Fibroblast of mammary gland (primary cell): ENCODE data around the gene HPCAL1.

Experiments used
- DNase-seq: peaks from one replicate; pipeline ENCODE4 v3.0.0-alpha.2; 2010; ENCODE audit warnings: low read depth
- H3K4me3 ChIP-seq: 2 replicates; pipeline ENCODE4 v1.5.1; 2011; ENCODE audit warnings: low read depth, mild to moderate bottlenecking, low read length, moderate library complexity; ENCODE audit not compliant: control insufficient read depth
- TF ChIP-seq, protein P1 (sequence below): conservative IDR thresholded peaks from 2 replicates; pipeline ENCODE4 v1.5.1; 2011; ENCODE audit warnings: low read depth, low read length, inconsistent platforms; ENCODE audit not compliant: control insufficient read depth, insufficient read depth

The HPCAL1 gene

DNA sequence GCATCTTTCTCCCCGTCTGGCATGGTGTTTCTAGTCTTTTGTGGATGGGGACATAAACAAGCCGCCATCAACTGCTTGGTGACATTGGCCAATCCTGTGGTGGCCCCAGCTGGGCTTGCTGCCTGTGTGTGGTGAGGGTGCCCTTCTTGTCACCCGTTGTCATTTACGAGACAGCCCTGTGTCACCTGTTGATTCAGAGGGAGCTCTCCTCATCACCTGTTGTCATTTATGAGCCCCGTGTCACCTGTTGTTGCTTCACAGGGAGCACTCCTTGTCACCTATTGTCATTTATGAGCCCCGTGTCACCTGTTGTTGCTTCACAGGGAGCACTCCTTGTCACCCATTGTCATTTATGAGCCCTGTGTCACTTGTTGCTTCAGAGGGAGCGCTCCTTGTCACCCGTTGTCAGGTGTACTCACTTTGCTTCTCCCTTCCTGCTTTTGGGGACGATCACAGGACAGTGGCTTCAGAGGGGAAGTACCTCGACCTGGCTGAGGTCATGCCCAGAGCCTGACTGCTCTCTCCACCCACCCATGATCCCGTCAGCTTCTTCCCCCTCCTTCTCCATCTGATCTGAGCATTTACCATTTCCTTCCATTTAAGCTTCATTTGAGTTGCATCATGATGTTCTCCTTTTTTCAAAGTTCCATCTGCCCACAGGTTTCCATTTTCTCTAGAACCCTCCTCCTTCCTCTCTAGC is 29.1 kb downstream of the HPCAL1 start:
- no peak for DNase-seq
- TF ChIP-seq, protein P1, sequence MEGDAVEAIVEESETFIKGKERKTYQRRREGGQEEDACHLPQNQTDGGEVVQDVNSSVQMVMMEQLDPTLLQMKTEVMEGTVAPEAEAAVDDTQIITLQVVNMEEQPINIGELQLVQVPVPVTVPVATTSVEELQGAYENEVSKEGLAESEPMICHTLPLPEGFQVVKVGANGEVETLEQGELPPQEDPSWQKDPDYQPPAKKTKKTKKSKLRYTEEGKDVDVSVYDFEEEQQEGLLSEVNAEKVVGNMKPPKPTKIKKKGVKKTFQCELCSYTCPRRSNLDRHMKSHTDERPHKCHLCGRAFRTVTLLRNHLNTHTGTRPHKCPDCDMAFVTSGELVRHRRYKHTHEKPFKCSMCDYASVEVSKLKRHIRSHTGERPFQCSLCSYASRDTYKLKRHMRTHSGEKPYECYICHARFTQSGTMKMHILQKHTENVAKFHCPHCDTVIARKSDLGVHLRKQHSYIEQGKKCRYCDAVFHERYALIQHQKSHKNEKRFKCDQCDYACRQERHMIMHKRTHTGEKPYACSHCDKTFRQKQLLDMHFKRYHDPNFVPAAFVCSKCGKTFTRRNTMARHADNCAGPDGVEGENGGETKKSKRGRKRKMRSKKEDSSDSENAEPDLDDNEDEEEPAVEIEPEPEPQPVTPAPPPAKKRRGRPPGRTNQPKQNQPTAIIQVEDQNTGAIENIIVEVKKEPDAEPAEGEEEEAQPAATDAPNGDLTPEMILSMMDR, result no peak
- H3K4me3 ChIP-seq, result no peak overlapping the region

DNA sequence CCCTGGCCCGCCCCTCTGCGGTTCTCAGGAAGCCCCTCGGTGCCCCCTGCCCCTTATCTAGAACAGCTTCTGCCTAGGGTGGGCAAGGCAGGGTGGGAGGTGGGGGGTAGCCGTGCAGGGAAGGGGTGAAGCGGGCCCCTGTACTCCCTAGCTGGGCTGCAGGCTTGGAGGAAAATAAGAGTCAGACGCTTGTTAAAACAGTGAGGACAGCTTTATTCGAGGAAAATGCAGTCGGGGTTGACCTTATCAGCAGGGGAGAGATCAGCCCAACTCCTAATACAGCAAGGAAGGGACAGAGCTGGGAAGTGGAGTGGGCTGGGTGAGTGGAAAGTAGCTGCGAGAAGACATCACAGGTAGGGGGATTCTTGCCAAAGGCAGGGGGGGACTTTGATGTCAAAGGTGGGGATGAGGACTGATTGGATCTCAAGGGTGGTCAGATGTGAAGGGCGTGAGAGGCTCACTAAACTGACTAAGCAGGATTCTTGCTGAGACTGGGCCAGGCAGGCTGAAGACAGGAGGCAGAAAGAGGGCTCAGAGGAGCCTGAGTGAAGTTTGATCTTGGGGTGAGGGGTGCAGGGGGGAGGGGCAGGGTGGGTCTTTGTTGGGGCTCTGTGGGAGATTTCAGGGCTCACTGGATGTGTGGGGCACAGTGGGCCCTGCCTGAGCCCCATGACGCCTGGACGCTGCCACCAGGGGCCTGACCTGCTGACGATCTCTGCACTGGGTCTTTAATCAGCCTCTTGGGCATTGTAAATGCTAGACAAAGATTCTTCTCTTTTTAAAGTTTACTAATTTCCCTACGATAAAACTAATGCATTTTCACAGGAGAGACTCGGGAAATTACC is 29.9 kb downstream of the HPCAL1 start:
- TF ChIP-seq, protein P1, result no peak
- DNase-seq, result no peak
- H3K4me3 ChIP-seq, result no peak overlapping the region

DNA sequence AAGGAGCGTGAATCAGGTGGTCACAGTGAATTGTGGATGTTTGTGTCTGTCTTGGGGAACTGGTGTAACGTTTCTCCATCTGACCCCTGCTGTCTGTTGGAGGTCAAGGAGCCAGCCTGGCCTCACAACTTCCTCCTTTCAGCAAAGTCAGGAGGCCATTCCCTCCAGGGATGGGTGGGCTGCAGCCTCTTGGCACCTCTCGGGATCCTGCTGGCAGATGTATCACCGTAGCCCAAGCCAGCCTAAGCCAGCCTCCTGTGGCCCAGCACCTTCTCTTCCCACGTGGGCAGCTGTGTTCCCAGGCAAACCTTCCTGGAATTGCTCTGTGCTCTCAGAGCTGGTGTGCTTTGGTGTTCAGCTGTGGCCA is 30.5 kb downstream of the HPCAL1 start:
- no peak overlapping the region for H3K4me3 ChIP-seq
- DNase-seq, result no peak
- TF ChIP-seq, protein P1, result no peak

DNA sequence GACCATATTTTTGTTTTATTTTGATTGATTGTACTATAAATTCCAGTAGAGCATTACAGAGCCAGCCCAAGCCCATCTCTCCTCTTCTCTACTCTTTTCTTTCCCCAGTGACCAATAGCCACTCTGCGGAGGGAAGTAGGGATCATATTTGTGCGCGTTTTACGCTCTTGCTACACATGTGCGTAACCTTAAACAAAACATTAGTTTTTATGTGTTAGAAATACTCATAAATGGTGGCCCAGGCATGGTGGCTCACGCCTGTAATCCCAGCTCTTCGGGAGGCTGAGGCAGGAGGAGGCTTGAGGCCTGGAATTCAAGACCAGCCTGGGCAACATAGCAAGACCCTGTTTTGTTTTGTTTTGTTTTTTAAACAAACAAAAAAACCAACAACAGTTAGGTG is 31.3 kb downstream of the HPCAL1 start:
- no peak for DNase-seq
- TF ChIP-seq, protein P1, result no peak
- no peak overlapping the region for H3K4me3 ChIP-seq

DNA sequence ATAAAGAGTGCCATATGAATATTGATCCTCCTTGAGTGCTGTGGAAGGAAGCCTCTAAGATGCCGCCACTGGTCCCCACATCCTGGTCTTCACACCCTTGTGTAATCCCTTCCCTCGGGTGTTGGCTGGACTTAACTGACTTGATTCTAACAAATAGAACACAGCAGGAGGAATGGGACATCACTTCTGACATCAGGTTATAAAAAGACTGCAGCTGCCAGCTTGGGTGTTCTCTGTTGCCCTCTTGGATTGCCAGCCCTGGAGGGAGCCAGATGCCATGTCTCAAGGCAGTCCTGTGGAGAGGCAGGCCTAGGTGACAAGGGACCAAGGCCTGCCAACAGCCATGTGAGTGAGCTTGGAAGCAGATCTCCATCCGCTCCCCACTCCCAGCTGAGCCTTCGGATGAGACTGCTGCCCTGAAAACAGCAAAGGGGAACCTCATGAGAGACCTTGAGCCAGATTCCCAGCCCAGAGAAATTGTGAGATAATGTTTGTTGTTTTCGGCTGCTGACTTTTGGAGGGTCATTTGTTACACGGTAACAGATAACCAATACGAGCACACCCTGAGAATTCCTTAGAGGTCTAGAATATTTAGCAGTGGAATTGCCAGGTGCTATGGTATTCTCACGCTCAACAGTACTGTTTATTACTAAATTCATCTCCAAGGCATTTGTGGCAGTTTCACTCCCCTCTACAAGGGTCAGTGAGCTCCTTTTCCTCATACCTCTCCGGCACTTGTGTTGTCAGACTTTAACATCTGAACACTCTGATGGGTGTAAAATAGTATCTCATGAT is 32.5 kb downstream of the HPCAL1 start:
- no peak for DNase-seq
- TF ChIP-seq, protein P1, result no peak

DNA sequence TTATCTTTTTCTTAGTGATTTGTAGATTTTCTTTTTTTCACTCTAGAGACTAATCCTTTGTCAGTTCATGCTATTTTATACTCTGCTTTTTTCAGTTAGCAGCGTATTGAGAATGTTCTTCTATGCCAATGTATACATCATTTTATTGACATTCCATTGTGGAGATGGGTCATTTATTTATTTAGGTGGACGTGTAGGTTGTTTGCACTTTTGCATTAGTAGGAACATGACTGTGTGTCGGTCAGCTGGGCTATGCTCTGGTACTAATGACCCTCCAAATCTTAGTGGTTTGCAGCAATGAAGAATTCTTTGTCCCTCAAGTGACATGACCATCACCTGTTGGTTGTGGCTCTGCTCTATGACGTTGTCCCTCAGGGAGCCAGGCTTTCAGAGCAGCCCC is 33.6 kb downstream of the HPCAL1 start:
- no peak overlapping the region for H3K4me3 ChIP-seq
- no peak for DNase-seq
- TF ChIP-seq, protein P1, result no peak

More for the DNA sequence above, 32.5 kb downstream of the HPCAL1 start:
- no peak overlapping the region for H3K4me3 ChIP-seq
